K562 (cell line): ENCODE data around the gene OR2Y1. TPM values are rescaled to one million over a fixed set of nuclear protein-coding genes. Genes with fewer than 3 reads are reported as not detected.

Experiments used
- ATAC-seq: fragments of 200-7000 bp; cut with Tn5 transposase; 3 replicates; pipeline ENCODE4 v1.9.1; 2020; ENCODE audit warnings: moderate library complexity
- BruUV-seq: library from RNA; stranded (reverse); fragments of 400-500 nt; replicated peaks from 2 replicates; lab custom pipeline; 2021; lab: Mats Ljungman, UMichigan
- CTCF ChIA-PET: fragments of 300-600 bp; formaldehyde crosslinking; extraction: SDS; loops from one replicate; lab custom pipeline; 2021; ENCODE audit warnings: low intra/inter-chr PET ratio; lab: Yijun Ruan, JAX
- POLR2A ChIA-PET: fragments of 300-600, 350-650 bp; sonication (Branson Sonifier 250); formaldehyde crosslinking; extraction: SDS; loops from one replicate; lab custom pipeline; 2021; ENCODE audit warnings: antibody characterized with exemption, inconsistent platforms; lab: Yijun Ruan, JAX
- DNase-seq, 4 experiments: peaks; one replicate each; pipeline versions ENCODE4 v3.0.0 to v3.0.0-alpha.2; 2011 to 2018; ENCODE audit warnings: low spot score in 3 of 4, mixed read lengths in 3 of 4; ENCODE audit errors: extremely low read depth in 1 of 4
- FAIRE-seq: peaks from 2 replicates; lab custom pipeline; 2011; peaks lifted over from hg19 to GRCh38; lab: Jason Lieb, UNC
- H2AFZ ChIP-seq: 2 replicates; pipeline ENCODE4 v1.6.0; 2011; ENCODE audit warnings: low read depth, low read length, control low read depth, inconsistent platforms
- H3K27ac ChIP-seq: fragments of 200-600 bp; 3 replicates; pipeline ENCODE4 v1.8.0; 2011; ENCODE audit warnings: low read depth, mild to moderate bottlenecking, control low read depth, inconsistent platforms, low read length, moderate library complexity, mixed read lengths; ENCODE audit errors: extremely low read depth
- H3K27me3 ChIP-seq, 2 experiments: fragments of 300-600 bp in 1 of 2; 2 replicates in 1 of 2; 3 replicates in 1 of 2; pipeline versions ENCODE4 v1.6.0 to v1.8.0; 2011; ENCODE audit warnings: inconsistent platforms in 2 of 2, low read length in 2 of 2, mild to moderate bottlenecking in 1 of 2, mixed read lengths in 1 of 2, moderate library complexity in 1 of 2; ENCODE audit not compliant: control insufficient read depth in 2 of 2, insufficient read depth in 2 of 2
- H3K36me3 ChIP-seq: fragments of 300-600 bp; 3 replicates; pipeline ENCODE4 v1.8.0; 2011; ENCODE audit warnings: mild to moderate bottlenecking, low read length, inconsistent platforms; ENCODE audit not compliant: control insufficient read depth, insufficient read depth
- H3K4me1 ChIP-seq, 2 experiments: fragments of 200-600 bp in 1 of 2; replicated peaks in 1 of 2; 2 replicates in 1 of 2; 3 replicates in 1 of 2; pipeline versions ENCODE4 v1.5.1 to v1.8.0; 2011; ENCODE audit warnings: inconsistent platforms in 2 of 2, low read length in 2 of 2, mild to moderate bottlenecking in 1 of 2, mixed read lengths in 1 of 2, moderate library complexity in 1 of 2; ENCODE audit not compliant: control insufficient read depth in 2 of 2, insufficient read depth in 2 of 2
- H3K4me2 ChIP-seq: 2 replicates; pipeline ENCODE4 v1.6.1; 2011; ENCODE audit warnings: low read length, control low read depth, inconsistent platforms, mixed read lengths; ENCODE audit not compliant: insufficient read depth
- H3K4me3 ChIP-seq: fragments of 200-600 bp; sonication (generic), shearing (Covaris generic); 2 replicates; pipeline ENCODE4 v1.5.1; 2016; ENCODE audit warnings: control low read depth, inconsistent platforms
- H3K79me2 ChIP-seq: fragments of 200-600 bp; 3 replicates; pipeline ENCODE4 v1.8.0; 2011; ENCODE audit warnings: low read length, inconsistent platforms; ENCODE audit not compliant: control insufficient read depth, insufficient read depth
- H3K9ac ChIP-seq, 2 experiments: 2 replicates each; pipeline versions ENCODE4 v1.6.0 to v1.6.1; 2011; ENCODE audit warnings: low read depth in 2 of 2, low read length in 2 of 2, control low read depth in 1 of 2, inconsistent platforms in 1 of 2, mild to moderate bottlenecking in 1 of 2, mixed read lengths in 1 of 2; ENCODE audit not compliant: insufficient read depth in 1 of 2
- H3K9me1 ChIP-seq: one replicate; pipeline ENCODE4 v1.6.0; 2011; ENCODE audit warnings: inconsistent platforms, mild to moderate bottlenecking, low read length, moderate library complexity; ENCODE audit not compliant: control insufficient read depth, insufficient read depth
- H3K9me3 ChIP-seq: replicated peaks from 2 replicates; pipeline ENCODE4 v1.5.1; 2011; ENCODE audit warnings: low read depth, low read length, inconsistent platforms; ENCODE audit not compliant: control insufficient read depth, insufficient read depth
- H4K20me1 ChIP-seq: replicated peaks from 2 replicates; pipeline ENCODE4 v1.6.1; 2011; ENCODE audit warnings: low read length, inconsistent platforms, mixed read lengths; ENCODE audit not compliant: control insufficient read depth, insufficient read depth
- GMEB1 ChIP-seq: fragments of 250-450 bp; sonication (Bioruptor Pico); IDR thresholded peaks from 2 replicates; pipeline ENCODE4 v1.4.0; 2020; ENCODE audit warnings: mild to moderate bottlenecking
- MLX ChIP-seq, 2 experiments: fragments of 450-650 bp in 1 of 2; sonication (generic) in 1 of 2; formaldehyde crosslinking; conservative IDR thresholded peaks; 2 replicates each; pipeline versions ENCODE4 v1.4.0 to v1.8.1; 2020 to 2022; ENCODE audit warnings: mild to moderate bottlenecking in 1 of 2, missing genetic modification reagents in 1 of 2
- MYNN ChIP-seq, 2 experiments: sonication (generic); formaldehyde crosslinking in 1 of 2; IDR thresholded peaks; 2 replicates each; pipeline versions ENCODE4 v1.5.0 to v1.6.1; 2016 to 2020; ENCODE audit warnings: antibody characterized with exemption in 1 of 2, missing genetic modification reagents in 1 of 2
- PRMT5 ChIP-seq: sonication (generic); formaldehyde crosslinking; IDR thresholded peaks from 2 replicates; pipeline ENCODE4 v1.5.0; 2020; ENCODE audit warnings: missing genetic modification reagents
- SNIP1 ChIP-seq: fragments of 450-650 bp; IDR thresholded peaks from 2 replicates; pipeline ENCODE4 v1.7.1; 2017; ENCODE audit warnings: low read depth, mild to moderate bottlenecking
- ZNF395 ChIP-seq: fragments of 200-800 bp; sonication (Bioruptor generic); IDR thresholded peaks from 2 replicates; pipeline ENCODE4 v1.6.1; 2017; ENCODE audit warnings: missing genetic modification characterization, missing compliant biosample characterization
- WGBS: fragments of 100-300 bp; shearing (Covaris generic); methylation state at CpG from one replicate; pipeline ENCODE4 v1.1.6; 2016; ENCODE audit warnings: low coverage, mixed read lengths; ENCODE audit not compliant: insufficient coverage; ENCODE audit errors: missing lambda C conversion rate; 5-methylcytosine and 5-hydroxymethylcytosine counted together
- in situ Hi-C: fragments of 300-500 bp; cut with MboI; formaldehyde crosslinking; loops from 4 replicates; pipeline ENCODE4 v1.15.0; 2018; ENCODE audit warnings: inconsistent platforms, mixed read lengths
- intact Hi-C: fragments of 100-400 bp; cut with micrococcal nuclease; formaldehyde crosslinking; loops from 2 replicates; pipeline ENCODE4 v1.14.2; 2022
- polyA plus RNA-seq, 8 experiments: library from polyadenylated mRNA; depleted of rRNA in 4 of 8; stranded (reverse) in 5 of 8; unstranded in 3 of 8; fragments of >200 nt; fragmentation: Nextera tagmentation in 2 of 8; fragmentation: Illumina TruSeq in 1 of 8; extraction: Ambion mirVana in 2 of 8; extraction: Trizol in 1 of 8; gene quantifications; 2 replicates each; pipeline versions ENCODE4 v1.2.1 to v1.2.3, GENCODE V29; 2011 to 2014; ENCODE audit warnings: inconsistent platforms in 1 of 8, missing spikeins in 1 of 8
- total RNA-seq, 7 experiments: library from RNA; depleted of rRNA in 6 of 7; stranded (reverse); fragments of >200 nt in 6 of 7; fragmentation: Illumina TruSeq in 2 of 7; extraction: Trizol in 2 of 7; gene quantifications; 2 replicates each; pipeline versions ENCODE4 v1.2.1 to v1.2.3, GENCODE V29; 2011 to 2021; ENCODE audit warnings: low replicate concordance in 1 of 7

The OR2Y1 gene
- total and polyA plus RNA-seq, 9 of the 15 experiments (the other 6 are each of a cell fraction or from before 2014, with no cell fraction given): not detected

GRCh38 chr5:180771839-180772238 is 32.0 kb upstream of the OR2Y1 start (continued):
- TF ChIP-seq SNIP1: no peak
- no peak for TF ChIP-seq MLX (CRISPR knock-in tag; conservative IDR thresholded peaks at IDR 0.05)
- no peak for TF ChIP-seq PRMT5

- Histone ChIP-seq H3K9me3 (peaks cover 5% of the 10 kb centered on the region; the same call in 1 of the 2 replicates), H3K4me3 (no peak overlapping the region), H2AFZ (no peak overlapping the region), H3K27me3 (no peaks in the 10 kb centered on the region), H3K79me2 (no peaks in the 10 kb centered on the region), H3K36me3 (no peaks in the 10 kb centered on the region), H3K27ac (no peak overlapping the region), H3K9ac (no peak overlapping the region), H3K4me1 (no peaks in the 10 kb centered on the region), H3K9me1 (no peaks in the 10 kb centered on the region), H4K20me1 (no peaks in the 10 kb centered on the region), H3K4me2 (no peak overlapping the region)
- ChIA-PET POLR2A (no interaction called here), CTCF (no interaction called here)
- BruUV-seq: no TSS peak
- no peak for FAIRE-seq
- no peak for DNase-seq
- no peak for ATAC-seq
- intact Hi-C loops: no loop called here
- in situ Hi-C loops: no loop called here
- 45% methylated on average over 3 of the region's 3 CpGs for WGBS
- no peak for TF ChIP-seq ZNF395 (CRISPR knock-in tag)
- no peak for TF ChIP-seq MYNN (IDR thresholded peaks at IDR 0.05)
- TF ChIP-seq MYNN (CRISPR knock-in tag; IDR thresholded peaks at IDR 0.05): no peak
- TF ChIP-seq GMEB1 (CRISPR knock-in tag): no peak
Measured at GRCh38 chr5:180769821-180770220, 30.0 kb upstream of the OR2Y1 start.
